Left lung (tissue), 10 donors: Measurements from ENCODE around the gene SDK2. TPM values are rescaled to one million over a fixed set of nuclear protein-coding genes. Genes with fewer than 3 reads are reported as not detected.
A peak's percentile ranks its signal among the peaks of the same experiment; 100 is the strongest.

Experiments
- ATAC-seq: fragments of 200-7000 bp; cut with Tn5 transposase; one replicate; pipeline ENCODE4 v1.9.1; 2020; ENCODE audit warnings: moderate library complexity
- DNase-seq, 4 donors: peaks; one replicate each; pipeline ENCODE4 v3.0.0-alpha.2; 2013 to 2020
- H3K27ac ChIP-seq, 2 donors: fragments of 200-600 bp; sonication (generic) in 1 of 2; one replicate each; pipeline versions ENCODE4 v1.5.0 to v1.8.0; 2020 to 2021
- H3K27me3 ChIP-seq, 2 donors: fragments of 200-600 bp; sonication (generic) in 1 of 2; one replicate each; pipeline versions ENCODE4 v1.5.0 to v1.8.0; 2020 to 2021
- H3K36me3 ChIP-seq, 2 donors: fragments of 200-600 bp; sonication (generic) in 1 of 2; one replicate each; pipeline versions ENCODE4 v1.5.0 to v1.8.0; 2020 to 2021
- H3K4me1 ChIP-seq, 2 donors: fragments of 200-600 bp; one replicate each; pipeline ENCODE4 v1.8.0; 2021
- H3K4me3 ChIP-seq, 2 donors: fragments of 200-600 bp; sonication (generic) in 1 of 2; one replicate each; pipeline versions ENCODE4 v1.5.0 to v1.8.0; 2020 to 2021; ENCODE audit warnings: mild to moderate bottlenecking in 1 of 2
- H3K9me3 ChIP-seq, 2 donors: fragments of 200-600 bp; sonication (generic) in 1 of 2; one replicate each; pipeline versions ENCODE4 v1.5.0 to v1.8.0; 2020 to 2021
- CTCF ChIP-seq, 2 donors: fragments of 200-600 bp; sonication (generic) in 1 of 2; IDR thresholded peaks; one replicate each; pipeline versions ENCODE4 v1.5.0 to v1.8.0; 2021; ENCODE audit warnings: antibody characterized with exemption in 2 of 2
- intact Hi-C, 2 donors: fragments of 100-400 bp; cut with DNase I; formaldehyde crosslinking; loops; one replicate each; pipeline versions ENCODE4 v1.11.2 to v1.14.2; 2022
- polyA plus RNA-seq, 6 donors: library from polyadenylated mRNA; unstranded; fragments of 120-200 nt; gene quantifications; one replicate each; pipeline ENCODE4 v1.2.1, GENCODE V29; 2013; ENCODE audit not compliant: insufficient read length in 6 of 6
- total RNA-seq, 2 donors: library from RNA; stranded (reverse); fragmentation: NEBNext Ultra II Directional; extraction: Animal tissue kit (Norgen Biotek cat#: 25700); gene quantifications; one replicate each; pipeline ENCODE4 v1.2.1, GENCODE V29; 2021
- donor health status: DM: no; HTN: yes; CAD: no.
- donor health status: DM: no; HTN: no; CAD: no.

The SDK2 gene
- total and polyA plus RNA-seq, 8 donors, result 6.0 to 10.9 (median 7.5) TPM

DNA sequence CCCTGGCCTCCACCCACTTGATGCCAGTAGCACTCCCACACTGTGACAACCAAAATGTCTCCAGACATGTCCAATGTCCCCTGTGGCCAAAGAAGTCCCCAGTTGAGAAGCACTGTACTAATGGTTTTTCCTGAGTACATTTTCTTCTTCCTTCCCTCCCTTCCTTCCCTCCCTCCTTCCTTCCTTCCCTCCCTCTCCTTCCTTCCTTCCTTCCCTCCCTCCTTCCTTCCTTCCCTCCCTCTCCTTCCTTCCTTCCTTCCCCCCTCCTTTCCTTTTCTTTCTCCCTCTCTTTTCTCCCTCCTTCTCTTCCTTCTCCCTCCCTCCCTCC lies 255.7 kb downstream of the SDK2 start:
- H3K36me3 ChIP-seq, result peaks cover 0 to 4% of the 10 kb centered on the region in 2 donors
- ATAC-seq, result no peak
- H3K27me3 ChIP-seq, result peaks cover 0 to 10% of the 10 kb centered on the region in 2 donors
- no peak for DNase-seq
- no peak for TF ChIP-seq CTCF (IDR thresholded peaks at IDR 0.05)
- no peaks in the 10 kb centered on the region for H3K4me1 ChIP-seq
- no peak overlapping the region for H3K4me3 ChIP-seq
- no peak overlapping the region for H3K27ac ChIP-seq
- intact Hi-C loops, result no loop called here
- H3K9me3 ChIP-seq, result no peaks in the 10 kb centered on the region

DNA sequence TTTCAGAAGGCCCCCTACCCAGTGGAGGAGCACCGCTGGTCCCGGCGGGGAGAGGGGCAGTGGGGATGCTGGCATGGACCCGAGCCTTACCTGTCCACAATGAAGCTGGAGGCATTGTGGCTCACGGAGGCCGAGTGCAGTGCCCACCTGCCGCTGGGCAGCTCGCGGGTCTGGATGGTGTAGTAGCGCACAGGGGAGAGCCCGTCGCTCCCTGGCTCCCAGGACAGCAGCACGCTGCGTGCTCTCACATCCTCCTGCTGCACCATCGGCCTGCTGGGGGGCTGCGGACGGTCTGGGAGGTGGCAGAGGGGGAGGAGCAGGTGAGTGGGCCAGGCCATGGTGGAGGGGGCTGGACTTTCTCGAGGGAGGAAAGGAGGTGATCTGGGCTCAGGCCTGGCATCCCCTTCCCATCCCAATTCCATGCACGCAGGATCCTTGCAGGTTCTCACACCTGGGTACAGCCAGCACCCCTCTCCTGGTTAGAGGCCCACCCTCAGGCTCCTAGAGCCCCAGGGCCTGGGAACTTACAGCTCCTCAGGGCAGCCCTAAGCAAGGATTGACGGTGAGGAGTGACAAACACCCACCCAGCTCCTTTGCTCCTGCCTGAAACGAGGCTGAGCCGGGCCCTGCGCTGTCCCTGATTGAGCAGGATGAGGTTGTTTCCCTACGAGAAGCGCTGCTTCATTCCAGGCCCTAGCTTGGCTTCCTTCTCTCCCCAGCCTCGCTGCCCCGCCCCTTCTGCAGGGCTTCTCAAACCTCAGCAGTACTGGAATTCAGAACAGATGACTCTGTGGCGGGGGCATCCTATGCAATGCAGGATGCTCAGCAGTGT lies 256.3 kb downstream of the SDK2 start:
- H3K4me3 ChIP-seq, result no peak overlapping the region
- intact Hi-C loops, result no loop called here
- H3K27ac ChIP-seq, result no peak overlapping the region
- peaks cover 0 to 4% of the 10 kb centered on the region in 2 donors for H3K36me3 ChIP-seq
- no peaks in the 10 kb centered on the region for H3K4me1 ChIP-seq
- DNase-seq (peak in 1 of 4 donors; percentile 65), ATAC-seq (no peak)
- H3K9me3 ChIP-seq, result no peaks in the 10 kb centered on the region
- no peak for TF ChIP-seq CTCF (IDR thresholded peaks at IDR 0.05)
- peaks cover 0 to 10% of the 10 kb centered on the region in 2 donors for H3K27me3 ChIP-seq

DNA sequence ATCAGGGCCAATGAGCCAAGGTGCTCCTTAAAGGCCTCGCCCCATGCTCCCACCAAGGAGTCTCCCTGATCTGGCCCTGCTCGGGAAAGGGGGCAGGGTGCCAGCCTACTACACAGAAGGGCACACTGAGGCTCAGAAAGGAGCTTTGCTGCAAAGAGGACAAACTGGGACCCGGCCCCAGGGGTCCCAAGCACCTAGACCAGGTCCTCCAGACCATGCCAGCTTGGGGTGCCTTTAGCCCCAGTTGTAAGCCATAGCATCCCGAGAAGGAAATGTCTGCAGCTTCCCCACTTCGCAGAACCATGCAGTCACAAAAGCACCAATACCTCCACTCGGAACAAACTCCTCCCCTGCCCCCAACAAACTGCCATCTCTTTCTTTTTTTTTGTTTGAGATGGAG lies 257.7 kb downstream of the SDK2 start:
- H3K36me3 ChIP-seq, result peaks cover 0 to 4% of the 10 kb centered on the region in 2 donors
- intact Hi-C loops, result no loop called here
- TF ChIP-seq CTCF (IDR thresholded peaks at IDR 0.05), result no peak
- ATAC-seq (no peak), DNase-seq (no peak)
- no peak overlapping the region for H3K27ac ChIP-seq
- peaks cover 0 to 10% of the 10 kb centered on the region in 2 donors for H3K27me3 ChIP-seq
- H3K9me3 ChIP-seq, result no peaks in the 10 kb centered on the region
- H3K4me1 ChIP-seq, result no peaks in the 10 kb centered on the region
- no peak overlapping the region for H3K4me3 ChIP-seq

GRCh38 chr17:73384926-73385325 lies 259.3 kb downstream of the SDK2 start:
- ATAC-seq, result no peak
- Histone ChIP-seq H3K36me3 (peaks cover 0 to 4% of the 10 kb centered on the region in 2 donors), H3K27me3 (peaks cover 0 to 10% of the 10 kb centered on the region in 2 donors), H3K9me3 (no peaks in the 10 kb centered on the region), H3K4me1 (no peaks in the 10 kb centered on the region), H3K4me3 (no peak overlapping the region), H3K27ac (no peak overlapping the region)
- DNase-seq, result peak in 1 of 4 donors; percentile 33
- TF ChIP-seq CTCF (IDR thresholded peaks at IDR 0.05), result no peak
- intact Hi-C loops, result no loop called here

DNA sequence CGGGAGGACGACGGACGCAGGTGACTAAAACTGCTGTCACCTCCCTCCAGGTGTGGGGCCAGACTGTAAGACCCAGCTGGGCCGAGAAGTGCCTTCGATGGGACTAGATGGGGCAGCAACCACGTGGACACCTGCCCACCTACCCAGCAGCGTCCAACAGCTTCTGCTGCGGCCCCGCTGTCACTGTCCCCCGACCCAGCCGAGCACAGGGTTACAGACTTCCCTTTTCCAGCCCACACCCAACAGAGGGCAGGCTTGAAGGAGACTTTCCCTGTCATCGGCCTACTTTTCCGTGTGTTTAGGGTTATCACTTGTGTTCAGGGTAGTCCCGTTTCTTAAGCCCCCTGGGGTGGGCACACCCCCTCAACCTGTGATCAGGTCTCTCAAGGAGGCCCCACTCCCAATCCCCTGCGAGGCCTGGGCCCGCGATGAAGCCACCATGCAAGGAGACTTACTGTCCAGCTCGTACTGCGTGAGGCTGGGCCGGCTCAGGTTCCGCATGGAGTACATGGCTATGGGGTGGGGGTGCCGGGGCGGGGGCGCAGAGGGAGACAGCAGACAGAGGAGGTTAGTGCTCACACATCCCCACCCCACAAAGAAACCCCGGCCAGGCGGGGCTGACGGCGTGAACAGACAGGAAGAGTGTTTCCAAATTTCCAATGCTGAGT lies 263.7 kb downstream of the SDK2 start:
- H3K9me3 ChIP-seq, result no peaks in the 10 kb centered on the region
- ATAC-seq (no peak), DNase-seq (no peak)
- no peak overlapping the region for H3K27ac ChIP-seq
- no peak overlapping the region for H3K4me3 ChIP-seq
- TF ChIP-seq CTCF (IDR thresholded peaks at IDR 0.05), result no peak
- H3K4me1 ChIP-seq, result no peaks in the 10 kb centered on the region
- peaks cover 0 to 8% of the 10 kb centered on the region in 2 donors for H3K27me3 ChIP-seq
- intact Hi-C loops, result no loop called here
- H3K36me3 ChIP-seq, result peaks cover 0 to 4% of the 10 kb centered on the region in 2 donors
